ENCODE results near the gene SLC36A4. TPM values are rescaled to one million over a fixed set of nuclear protein-coding genes. Genes with fewer than 3 reads are reported as not detected.

SLC36A4 gene
- total RNA-seq, 1 donor from 2014 or later, result 25.3 TPM

GRCh38 chr11:93236741-93237675 is 39.2 kb upstream of the SLC36A4 start:
- no peak for DNase-seq (ENCODE audit: extremely low spot score, unreplicated experiment)
- Mint-ChIP-seq H3K27ac (ENCODE audit: unreplicated experiment) (no peak overlapping the region), H3K9me3 (ENCODE audit: unreplicated experiment) (no peaks in the 10 kb centered on the region), H3K27me3 (ENCODE audit: unreplicated experiment) (peaks cover 79% of the 10 kb centered on the region), H3K4me3 (ENCODE audit: unreplicated experiment) (no peak overlapping the region), H3K4me1 (ENCODE audit: unreplicated experiment) (no peaks in the 10 kb centered on the region), H3K36me3 (ENCODE audit: unreplicated experiment) (no peaks in the 10 kb centered on the region)
- peak; percentile 64 for TF ChIP-seq CTCF (IDR thresholded peaks at IDR 0.05)

GRCh38 chr11:93234602-93235207 is 36.9 kb upstream of the SLC36A4 start:
- Mint-ChIP-seq H3K4me3 (ENCODE audit: unreplicated experiment) (no peak overlapping the region), H3K27ac (ENCODE audit: unreplicated experiment) (no peak overlapping the region), H3K4me1 (ENCODE audit: unreplicated experiment) (no peaks in the 10 kb centered on the region), H3K36me3 (ENCODE audit: unreplicated experiment) (no peaks in the 10 kb centered on the region), H3K9me3 (ENCODE audit: unreplicated experiment) (no peaks in the 10 kb centered on the region), H3K27me3 (ENCODE audit: unreplicated experiment) (peaks cover 65% of the 10 kb centered on the region)
- peak; percentile 90 for DNase-seq (ENCODE audit: extremely low spot score, unreplicated experiment)
- peak; percentile 96 for TF ChIP-seq CTCF (IDR thresholded peaks at IDR 0.05)

- TF ChIP-seq CTCF (IDR thresholded peaks at IDR 0.05), result no peak
- Mint-ChIP-seq H3K4me1 (ENCODE audit: unreplicated experiment) (no peaks in the 10 kb centered on the region), H3K27ac (ENCODE audit: unreplicated experiment) (no peak overlapping the region), H3K36me3 (ENCODE audit: unreplicated experiment) (no peaks in the 10 kb centered on the region), H3K4me3 (ENCODE audit: unreplicated experiment) (no peak overlapping the region), H3K27me3 (ENCODE audit: unreplicated experiment) (peaks cover 21% of the 10 kb centered on the region), H3K9me3 (ENCODE audit: unreplicated experiment) (no peaks in the 10 kb centered on the region)
- DNase-seq (ENCODE audit: extremely low spot score, unreplicated experiment), result no peak
Measured at GRCh38 chr11:93229876-93230275, 32.1 kb upstream of the SLC36A4 start.

GRCh38 chr11:93225662-93226061 is 27.9 kb upstream of the SLC36A4 start:
- DNase-seq (ENCODE audit: extremely low spot score, unreplicated experiment), result no peak
- no peaks in the 10 kb centered on the region for H3K36me3 Mint-ChIP-seq (ENCODE audit: unreplicated experiment)
- H3K4me1 Mint-ChIP-seq (ENCODE audit: unreplicated experiment), result no peaks in the 10 kb centered on the region
- no peak overlapping the region for H3K27ac Mint-ChIP-seq (ENCODE audit: unreplicated experiment)
- peak; percentile 59 for TF ChIP-seq CTCF (IDR thresholded peaks at IDR 0.05)
- H3K27me3 Mint-ChIP-seq (ENCODE audit: unreplicated experiment), result peaks cover 8% of the 10 kb centered on the region
- no peak overlapping the region for H3K4me3 Mint-ChIP-seq (ENCODE audit: unreplicated experiment)
- no peaks in the 10 kb centered on the region for H3K9me3 Mint-ChIP-seq (ENCODE audit: unreplicated experiment)

- Mint-ChIP-seq H3K9me3 (ENCODE audit: unreplicated experiment) (no peaks in the 10 kb centered on the region), H3K27ac (ENCODE audit: unreplicated experiment) (no peak overlapping the region), H3K4me3 (ENCODE audit: unreplicated experiment) (no peak overlapping the region), H3K4me1 (ENCODE audit: unreplicated experiment) (no peaks in the 10 kb centered on the region), H3K27me3 (ENCODE audit: unreplicated experiment) (peaks cover 37% of the 10 kb centered on the region), H3K36me3 (ENCODE audit: unreplicated experiment) (no peaks in the 10 kb centered on the region)
- no peak for DNase-seq (ENCODE audit: extremely low spot score, unreplicated experiment)
- TF ChIP-seq CTCF (IDR thresholded peaks at IDR 0.05), result no peak
Measured at GRCh38 chr11:93221539-93221938, 23.7 kb upstream of the SLC36A4 start.

All from osteocyte (in vitro differentiated cells).